SH-SY5Y (cell line): ENCODE data around the gene ZNF239.

ENCODE experiments used
- GATA2 ChIP-seq: IDR thresholded peaks from 2 replicates; pipeline ENCODE4 v1.6.1; 2011; ENCODE audit warnings: mild to moderate bottlenecking, low read depth, low read length
- GATA3 ChIP-seq: IDR thresholded peaks from 2 replicates; pipeline ENCODE4 v1.6.1; 2011; ENCODE audit warnings: low read depth, mild to moderate bottlenecking, low read length, moderate library complexity

The ZNF239 gene

DNA sequence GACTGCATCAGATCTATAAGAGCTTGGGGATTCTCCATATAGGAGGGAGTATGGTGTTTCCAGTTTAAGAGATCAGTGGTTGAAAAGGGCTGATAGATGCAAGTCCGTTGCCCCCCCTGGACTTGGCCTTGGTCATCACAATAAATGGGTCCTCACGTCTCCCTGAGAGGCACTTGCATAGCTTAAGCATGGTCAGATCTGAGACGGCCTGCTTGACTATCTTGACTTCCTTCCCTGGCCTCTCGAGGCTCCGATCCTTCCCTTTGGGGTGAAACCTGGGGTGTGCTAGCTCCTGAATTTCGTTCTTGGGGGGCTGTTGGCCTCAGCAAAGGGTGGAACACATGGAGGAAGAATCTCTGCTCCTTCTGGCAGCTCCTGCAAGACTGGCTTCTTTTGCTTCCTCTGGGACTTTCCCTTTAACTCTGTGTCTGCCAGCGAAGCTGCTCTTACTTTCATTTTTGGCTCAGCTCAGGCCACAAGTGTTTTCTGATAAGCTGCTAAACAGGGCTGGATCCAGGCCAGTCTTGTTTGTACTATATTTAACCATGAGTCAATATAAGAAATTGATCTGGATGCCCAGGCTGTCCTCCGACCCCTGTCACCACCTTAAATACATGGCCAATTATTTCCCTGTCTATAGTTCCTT, 20.7 kb upstream of the ZNF239 start:
- TF ChIP-seq GATA2: no peak
- TF ChIP-seq GATA3: no peak

DNA sequence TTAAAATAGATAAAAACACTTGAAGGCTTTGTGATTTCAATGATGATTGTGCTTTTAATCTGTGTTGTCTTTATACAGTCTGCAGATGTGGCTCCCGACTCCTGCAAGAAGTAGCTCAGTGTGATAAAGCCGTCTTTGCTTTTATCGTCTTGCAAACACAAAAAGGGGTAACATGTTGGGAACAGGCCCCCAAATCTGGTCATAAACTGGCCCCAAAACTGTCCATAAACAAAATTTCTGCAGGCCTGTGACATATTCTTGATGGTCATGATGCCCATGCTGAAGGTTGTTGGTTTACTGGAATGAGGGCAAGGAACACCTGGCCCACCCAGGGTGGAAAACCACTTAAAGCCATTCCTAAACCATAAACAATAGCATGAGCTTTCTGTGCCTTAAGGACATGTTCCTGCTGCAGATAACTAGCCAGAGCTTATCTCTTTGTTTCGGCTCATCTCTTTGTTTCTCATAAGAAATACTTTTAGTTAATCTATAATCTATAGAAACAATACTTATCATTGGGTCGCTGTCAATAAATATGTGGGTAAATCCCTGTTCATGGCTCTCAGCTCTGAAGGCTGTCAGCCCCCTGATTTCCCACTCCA, 17.0 kb upstream of the ZNF239 start:
- TF ChIP-seq GATA2 (no peak), GATA3 (no peak)

DNA sequence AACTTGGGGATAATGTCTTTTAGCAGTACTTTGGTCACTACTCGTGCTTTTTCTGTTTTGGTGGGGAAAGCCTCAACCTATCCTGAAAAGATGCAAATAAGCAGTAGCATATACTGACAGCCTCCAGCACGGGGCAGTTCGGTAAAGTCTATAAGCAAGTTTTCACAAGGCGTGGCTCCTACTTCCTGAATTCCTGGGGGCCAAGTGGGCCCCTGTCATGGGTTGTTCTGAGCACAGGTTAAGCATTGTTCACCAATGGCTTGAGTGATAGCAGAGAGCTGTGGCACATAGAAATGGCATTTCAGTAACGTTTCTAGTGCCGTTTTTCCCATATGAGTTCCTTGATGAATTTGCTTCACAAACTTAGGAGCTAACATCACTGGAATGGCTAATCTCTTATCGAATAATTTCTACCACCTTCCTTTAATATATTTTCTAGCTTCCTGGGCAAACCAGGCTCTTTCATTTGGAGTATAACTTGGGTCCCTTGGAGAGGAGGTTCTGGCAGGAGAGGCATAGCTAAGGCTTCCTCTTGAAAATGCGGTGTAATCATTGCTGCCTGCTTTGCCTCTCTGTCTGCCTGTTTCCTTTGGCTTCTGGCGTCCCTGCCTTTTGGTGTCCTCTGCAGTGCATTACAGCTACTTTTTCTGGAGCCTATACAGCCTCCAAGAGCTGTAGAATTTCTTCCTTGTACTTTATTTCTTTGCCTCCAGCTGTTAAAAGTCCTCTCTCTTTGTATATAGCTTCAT, 11.7 kb upstream of the ZNF239 start:
- no peak for TF ChIP-seq GATA3
- TF ChIP-seq GATA2: no peak

DNA sequence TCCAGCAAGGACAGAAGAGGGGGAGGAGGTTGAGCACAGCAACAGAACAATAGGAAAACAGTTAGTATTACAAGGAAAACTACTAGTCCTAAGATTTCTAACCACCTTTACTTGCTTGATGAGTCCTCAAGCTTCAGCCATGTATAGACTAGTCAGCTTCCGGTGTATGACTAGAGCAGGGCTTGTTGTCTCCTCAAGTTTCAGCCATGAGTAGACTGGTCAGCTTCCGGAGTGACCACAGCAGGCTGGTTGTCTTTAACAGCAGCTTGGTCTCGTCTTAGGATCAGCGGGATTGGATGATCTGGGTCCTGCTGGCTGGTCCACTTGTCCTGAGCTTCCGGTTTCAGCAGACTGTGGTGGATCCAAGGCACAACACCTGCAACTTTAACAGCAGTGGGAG, 10.6 kb upstream of the ZNF239 start:
- no peak for TF ChIP-seq GATA2
- no peak for TF ChIP-seq GATA3

DNA sequence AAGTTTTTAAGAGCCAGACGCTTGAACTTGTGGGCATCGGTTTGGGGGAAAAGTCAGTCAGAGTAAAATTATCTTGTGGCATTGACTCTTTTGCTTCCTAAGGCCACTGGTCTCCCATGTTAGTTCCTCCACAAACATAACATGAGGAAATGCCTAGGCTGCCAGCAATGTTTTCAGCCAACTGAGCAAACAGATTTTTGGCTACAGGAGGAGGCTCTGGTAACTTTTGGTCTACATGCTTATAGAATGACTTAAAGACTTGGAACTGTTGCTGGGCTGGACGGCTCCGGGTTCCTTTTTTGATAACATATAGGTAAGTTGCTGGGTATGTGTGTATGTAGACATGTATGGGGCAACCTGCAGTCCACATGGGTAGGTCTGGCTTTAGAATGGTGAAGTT, 9.6 kb upstream of the ZNF239 start:
- no peak for TF ChIP-seq GATA2

DNA sequence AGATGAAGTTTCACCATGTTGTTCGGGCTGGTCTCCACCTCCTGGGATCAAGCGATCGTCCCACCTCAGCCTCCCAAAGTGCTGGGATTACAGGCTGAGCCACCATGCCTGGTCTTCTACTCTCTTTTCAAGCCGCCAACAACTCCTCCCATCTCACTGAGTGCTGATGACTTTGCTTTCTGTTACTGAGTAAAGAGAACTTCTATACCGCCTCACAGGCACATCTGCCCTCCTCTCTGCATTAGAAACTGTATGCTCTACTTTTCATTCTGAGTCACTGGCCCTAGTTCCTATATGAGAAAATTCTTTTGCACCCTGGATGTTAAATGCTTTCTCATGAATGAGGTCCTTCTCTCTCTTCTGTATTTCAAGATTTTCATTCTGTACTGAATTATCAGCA, 2.2 kb upstream of the ZNF239 start:
- TF ChIP-seq GATA3: no peak

DNA sequence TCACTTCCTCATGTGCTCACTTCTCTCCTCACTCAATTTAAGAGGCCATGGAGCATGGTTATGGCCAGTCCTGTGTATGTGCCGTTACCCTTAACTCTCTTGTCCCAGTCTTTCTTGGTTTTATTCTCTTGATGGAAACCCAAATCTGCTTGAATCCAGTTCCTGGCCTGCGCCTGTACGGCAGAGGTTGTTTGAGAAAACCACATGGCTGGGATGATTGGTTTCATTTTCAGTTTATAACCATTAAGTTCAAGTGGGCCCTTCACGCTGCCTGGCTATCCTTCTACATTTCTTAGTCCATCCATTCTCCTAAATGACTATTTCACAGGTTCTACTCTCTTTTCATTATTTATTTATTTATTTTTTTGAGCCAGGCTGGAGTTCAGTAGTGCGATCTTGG, 1.6 kb upstream of the ZNF239 start:
- TF ChIP-seq GATA3 (no peak), GATA2 (no peak)

DNA sequence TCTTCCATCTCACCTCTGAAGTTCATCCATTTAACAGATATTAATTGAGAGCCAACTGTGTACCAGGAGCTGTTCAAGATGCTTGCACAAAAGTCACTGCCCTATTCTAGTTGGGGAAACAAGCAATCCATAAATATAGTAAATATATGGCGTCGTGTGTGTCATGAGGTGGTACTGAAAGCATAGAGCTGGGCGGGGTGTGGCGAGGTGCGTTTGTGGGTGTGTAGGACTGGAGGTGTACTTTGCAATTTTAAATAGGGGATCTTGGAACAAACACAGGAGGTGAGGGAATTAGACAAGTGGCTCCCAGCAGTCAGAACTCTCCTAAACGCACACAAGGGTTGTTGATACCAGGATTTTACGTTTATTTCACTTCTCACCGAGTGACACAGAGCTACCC, 490 bp upstream of the ZNF239 start:
- TF ChIP-seq GATA2 (no peak), GATA3 (no peak)

DNA sequence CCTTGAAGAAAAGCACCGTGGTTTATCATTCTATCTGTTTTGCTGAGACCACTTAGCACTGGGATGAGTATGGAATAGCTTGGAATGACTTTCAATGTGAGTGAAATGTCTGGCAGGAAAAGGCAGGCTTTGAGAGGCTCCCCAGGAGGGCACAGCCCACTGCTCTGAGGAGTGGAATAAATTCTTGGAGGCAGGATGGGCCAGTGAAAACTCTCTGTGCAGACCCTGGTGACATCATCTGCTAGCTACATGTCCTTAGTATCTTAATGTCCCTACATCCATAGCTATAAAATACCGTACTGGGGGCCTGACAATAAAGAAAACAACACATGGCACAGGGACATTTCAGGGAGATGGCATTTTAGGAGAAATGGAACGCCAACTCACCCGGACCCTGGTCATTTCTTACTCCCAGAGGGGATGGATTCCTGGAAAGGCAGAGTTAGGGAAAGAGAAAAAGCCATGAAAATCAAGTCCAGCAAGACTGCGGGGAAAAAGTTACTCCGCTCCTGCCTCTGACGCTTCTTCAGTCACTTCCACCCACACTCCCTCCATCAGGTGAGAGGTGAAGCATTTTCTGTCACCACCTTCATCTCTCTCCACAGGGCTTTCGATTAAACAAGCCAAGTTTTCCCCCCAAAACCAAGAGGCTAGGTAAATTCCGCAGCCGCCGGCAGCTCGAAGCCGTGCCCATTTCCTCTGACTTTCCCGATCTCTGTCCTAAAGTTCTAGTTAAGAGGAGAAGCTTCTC, 991 bp downstream of the ZNF239 start:
- TF ChIP-seq GATA3 (no peak), GATA2 (no peak)

DNA sequence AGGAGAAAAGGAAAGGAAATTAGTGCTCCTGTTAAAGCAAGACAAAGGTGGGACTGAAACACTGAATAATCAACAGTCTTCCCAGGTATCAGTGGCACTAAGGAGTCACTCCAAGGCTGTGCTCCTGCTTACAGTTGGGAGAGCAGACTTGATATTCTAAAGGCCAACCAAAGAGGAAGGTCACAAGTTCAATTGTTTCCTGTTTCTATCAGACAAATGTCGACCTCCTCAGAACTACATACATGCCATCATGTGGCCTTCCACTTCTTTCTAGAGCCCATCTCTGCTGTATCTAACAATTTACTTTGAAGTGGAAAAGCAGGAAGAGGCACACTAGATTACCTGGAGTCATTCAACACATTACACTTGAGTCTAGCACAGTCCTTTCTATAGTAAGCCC, 3.4 kb downstream of the ZNF239 start:
- no peak for TF ChIP-seq GATA3
- TF ChIP-seq GATA2: no peak

DNA sequence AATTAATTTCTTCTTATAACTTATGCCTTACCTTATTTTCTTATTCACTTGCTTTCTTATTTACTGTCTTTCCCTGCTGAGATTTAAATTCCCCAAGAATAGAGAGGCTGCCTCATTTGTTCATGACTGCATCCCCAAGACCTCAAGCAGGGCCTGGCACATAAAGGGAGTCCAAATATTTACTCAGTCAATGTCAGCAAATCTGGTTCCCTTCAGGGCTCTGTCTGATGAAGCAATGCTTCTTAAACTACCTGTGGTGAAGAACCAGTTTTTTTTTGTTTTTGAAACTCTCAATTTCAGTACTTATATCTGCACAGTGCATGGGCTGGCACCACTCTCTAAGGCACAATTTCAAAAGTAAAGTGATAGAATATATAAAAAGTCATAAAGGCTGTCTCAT, 4.7 kb downstream of the ZNF239 start:
- no peak for TF ChIP-seq GATA3

DNA sequence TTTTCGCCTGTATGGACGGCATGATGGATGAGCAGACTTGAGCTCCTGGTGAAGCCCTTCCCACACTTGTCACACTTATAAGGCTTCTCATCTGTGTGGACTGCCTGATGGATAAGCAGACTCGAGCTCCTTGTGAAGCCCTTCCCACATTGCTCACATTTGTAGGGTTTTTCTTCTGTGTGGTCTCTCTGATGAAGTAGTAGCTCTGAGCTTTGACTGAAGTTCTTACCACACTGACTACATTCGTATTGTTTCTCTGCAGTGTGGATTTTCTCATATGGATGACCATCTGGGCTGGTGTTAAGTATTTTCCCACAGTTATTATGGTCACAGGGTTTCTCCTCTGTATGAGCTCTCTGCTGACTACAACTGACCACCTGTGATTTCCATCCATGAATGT, 17.2 kb downstream of the ZNF239 start:
- TF ChIP-seq GATA2 (no peak), GATA3 (no peak)

DNA sequence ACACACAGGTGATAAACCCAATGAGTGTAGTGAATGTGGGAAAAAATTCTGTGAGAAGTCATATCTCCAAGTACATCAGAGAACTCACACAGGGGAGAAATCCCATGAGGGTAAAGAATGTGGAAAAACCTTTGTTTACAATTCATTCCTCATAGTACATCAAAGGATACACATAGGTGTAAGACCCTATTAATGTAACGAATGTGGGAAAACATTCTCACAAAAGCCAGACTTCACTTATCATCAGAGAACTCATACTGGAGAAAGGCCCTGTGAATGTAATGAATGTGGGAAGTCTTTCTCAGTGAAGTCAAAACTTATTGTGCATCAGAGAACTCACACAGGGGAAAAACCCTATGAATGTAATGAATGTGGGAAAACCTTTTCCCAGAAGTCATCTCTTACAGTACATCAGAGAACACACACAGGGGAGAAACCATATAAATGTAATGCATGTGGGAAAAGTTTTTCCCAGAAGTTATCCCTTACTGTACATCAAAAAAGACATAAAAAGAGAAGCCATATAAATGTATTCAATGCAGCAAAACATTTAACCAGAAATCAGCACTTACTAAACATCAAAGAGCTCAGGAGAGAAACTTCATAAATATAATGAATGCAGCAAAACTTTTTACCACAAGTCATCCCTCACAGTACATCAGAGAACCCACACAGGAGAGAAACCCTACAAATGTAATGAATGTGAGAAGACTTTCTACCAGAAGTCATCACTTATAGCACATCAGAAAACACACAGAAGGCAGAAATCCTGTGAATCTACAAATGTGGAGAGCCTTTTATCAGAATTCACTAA, 49.8 kb downstream of the ZNF239 start:
- no peak for TF ChIP-seq GATA2
- no peak for TF ChIP-seq GATA3
